ENCODE results near the gene DLG4.

- no peak for TF ChIP-seq EZH2 (IDR thresholded peaks at IDR 0.05)
- TF ChIP-seq POLR2AphosphoS5 (IDR thresholded peaks at IDR 0.05; ENCODE audit: borderline replicate concordance, low read depth, low read length): no peak
- TF ChIP-seq FOXP2 (optimal IDR thresholded peaks at IDR 0.05; ENCODE audit: control extremely low read depth, extremely low read length, insufficient read depth): no peak
These were observed 44.1 kb upstream of the DLG4 start for GRCh38 chr17:7263801-7264078.
